DND-41 (cell line): ENCODE data around the gene MT4.

Experiments used
- ATAC-seq: fragments of 200-7000 bp; cut with Tn5 transposase; 3 replicates; pipeline ENCODE4 v1.9.1; 2021; ENCODE audit warnings: low read depth; ENCODE audit not compliant: insufficient read depth
- DNase-seq: peaks from one replicate; pipeline ENCODE4 v3.0.0-alpha.2; 2020
- H2AFZ ChIP-seq: 2 replicates; pipeline ENCODE4 v1.6.0; 2012; ENCODE audit warnings: low read depth, low read length
- H3K27ac ChIP-seq: 2 replicates; pipeline ENCODE4 v1.5.1; 2012; ENCODE audit warnings: low read length, inconsistent platforms
- H3K27me3 ChIP-seq: fragments of 200-600 bp; sonication (generic); 2 replicates; pipeline ENCODE4 v1.6.0; 2012; ENCODE audit warnings: low read length, mild to moderate bottlenecking, inconsistent platforms; ENCODE audit not compliant: insufficient read depth, poor library complexity
- H3K36me3 ChIP-seq: 2 replicates; pipeline ENCODE4 v1.5.1; 2012; ENCODE audit warnings: low read length, inconsistent platforms; ENCODE audit not compliant: insufficient read depth
- H3K4me1 ChIP-seq: 2 replicates; pipeline ENCODE4 v1.5.1; 2012; ENCODE audit warnings: mild to moderate bottlenecking, low read length; ENCODE audit not compliant: insufficient read depth
- H3K4me2 ChIP-seq: 2 replicates; pipeline ENCODE4 v1.6.0; 2012; ENCODE audit warnings: mild to moderate bottlenecking, moderate library complexity, low read length, inconsistent platforms; ENCODE audit not compliant: insufficient read depth
- H3K4me3 ChIP-seq, 2 experiments: fragments of 200-600 bp in 1 of 2; shearing (Covaris generic) in 1 of 2; 2 replicates each; pipeline ENCODE4 v1.5.1; 2012 to 2016; ENCODE audit warnings: inconsistent platforms in 2 of 2, low read length in 2 of 2, mild to moderate bottlenecking in 2 of 2, low read depth in 1 of 2, moderate library complexity in 1 of 2
- H3K79me2 ChIP-seq: 2 replicates; pipeline ENCODE4 v1.6.0; 2012; ENCODE audit warnings: low read length, inconsistent platforms; ENCODE audit not compliant: insufficient read depth
- H3K9ac ChIP-seq: 2 replicates; pipeline ENCODE4 v1.6.0; 2012; ENCODE audit warnings: low read depth, mild to moderate bottlenecking, inconsistent platforms, low read length, moderate library complexity
- H3K9me3 ChIP-seq: 2 replicates; pipeline ENCODE4 v1.5.1; 2012; ENCODE audit warnings: low read length, moderate library complexity, mild to moderate bottlenecking, inconsistent platforms; ENCODE audit not compliant: insufficient read depth, severe bottlenecking
- H4K20me1 ChIP-seq: 2 replicates; pipeline ENCODE4 v1.6.0; 2012; ENCODE audit warnings: low read length; ENCODE audit not compliant: insufficient read depth
- EZH2 ChIP-seq: IDR thresholded peaks from 3 replicates; pipeline ENCODE4 v1.6.1; 2012; ENCODE audit warnings: borderline replicate concordance, low read depth, mild to moderate bottlenecking, moderate library complexity, low read length, inconsistent platforms; ENCODE audit not compliant: severe bottlenecking
- TF ChIP-seq, protein P1 (sequence below): IDR thresholded peaks from 2 replicates; pipeline ENCODE4 v1.5.1; 2012; ENCODE audit warnings: borderline replicate concordance, low read length, moderate library complexity, mild to moderate bottlenecking; ENCODE audit not compliant: poor library complexity, severe bottlenecking; ENCODE audit errors: extremely low read depth

MT4 gene

DNA sequence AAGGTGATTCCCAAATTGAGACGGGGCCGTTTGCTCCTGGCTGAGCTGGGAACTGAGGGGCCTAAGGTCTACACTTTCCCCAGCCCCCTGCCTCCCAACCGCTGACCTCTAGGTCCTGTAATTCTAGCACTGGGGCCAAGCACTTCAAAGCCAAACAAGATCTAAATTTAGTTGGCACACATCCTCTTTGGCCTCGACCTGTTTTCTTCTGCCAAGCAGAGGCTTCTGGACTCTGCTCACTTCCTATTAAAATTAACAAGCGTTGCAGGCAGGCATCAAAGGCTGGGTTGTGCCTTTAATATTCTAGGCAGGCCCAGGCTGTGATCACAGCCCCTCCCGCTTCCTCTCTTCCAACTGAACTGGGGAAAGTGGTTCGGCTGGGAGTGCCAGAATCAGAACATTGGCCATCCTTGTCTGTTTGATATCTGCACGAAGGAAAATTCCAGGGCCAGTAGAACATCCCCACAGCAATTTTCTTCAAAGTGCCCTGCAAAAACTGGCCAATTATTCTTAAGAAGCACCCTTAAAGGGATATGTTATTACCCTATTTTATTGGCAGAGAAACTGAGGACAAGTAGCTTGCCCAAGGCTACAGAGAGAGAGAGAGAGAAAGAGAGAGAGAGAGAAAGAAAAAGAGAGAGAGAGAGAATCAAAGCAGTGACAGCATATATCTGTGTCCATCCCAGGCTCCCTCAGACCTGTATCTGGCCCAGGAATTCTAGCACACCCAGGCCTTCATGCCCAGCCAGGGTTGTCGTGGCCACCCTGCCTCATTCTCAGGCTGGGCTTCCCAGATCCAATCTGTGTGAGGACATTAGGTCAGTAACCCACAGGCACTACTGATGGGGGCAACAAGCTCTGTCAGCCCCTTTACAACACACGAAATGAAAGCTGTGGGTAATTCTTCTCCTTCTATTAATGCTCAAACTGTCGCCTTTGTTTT, 12.8 kb upstream of the MT4 start:
- no peaks in the 10 kb centered on the region for H4K20me1 ChIP-seq
- H3K36me3 ChIP-seq, result no peaks in the 10 kb centered on the region
- no peak overlapping the region for H3K27ac ChIP-seq
- H3K4me2 ChIP-seq, result no peak overlapping the region
- ATAC-seq (no peak), DNase-seq (no peak)
- H3K27me3 ChIP-seq, result peaks cover 19% of the 10 kb centered on the region
- H3K9ac ChIP-seq, result no peak overlapping the region
- no peak overlapping the region for H3K4me3 ChIP-seq
- no peak overlapping the region for H2AFZ ChIP-seq
- TF ChIP-seq, protein P1, sequence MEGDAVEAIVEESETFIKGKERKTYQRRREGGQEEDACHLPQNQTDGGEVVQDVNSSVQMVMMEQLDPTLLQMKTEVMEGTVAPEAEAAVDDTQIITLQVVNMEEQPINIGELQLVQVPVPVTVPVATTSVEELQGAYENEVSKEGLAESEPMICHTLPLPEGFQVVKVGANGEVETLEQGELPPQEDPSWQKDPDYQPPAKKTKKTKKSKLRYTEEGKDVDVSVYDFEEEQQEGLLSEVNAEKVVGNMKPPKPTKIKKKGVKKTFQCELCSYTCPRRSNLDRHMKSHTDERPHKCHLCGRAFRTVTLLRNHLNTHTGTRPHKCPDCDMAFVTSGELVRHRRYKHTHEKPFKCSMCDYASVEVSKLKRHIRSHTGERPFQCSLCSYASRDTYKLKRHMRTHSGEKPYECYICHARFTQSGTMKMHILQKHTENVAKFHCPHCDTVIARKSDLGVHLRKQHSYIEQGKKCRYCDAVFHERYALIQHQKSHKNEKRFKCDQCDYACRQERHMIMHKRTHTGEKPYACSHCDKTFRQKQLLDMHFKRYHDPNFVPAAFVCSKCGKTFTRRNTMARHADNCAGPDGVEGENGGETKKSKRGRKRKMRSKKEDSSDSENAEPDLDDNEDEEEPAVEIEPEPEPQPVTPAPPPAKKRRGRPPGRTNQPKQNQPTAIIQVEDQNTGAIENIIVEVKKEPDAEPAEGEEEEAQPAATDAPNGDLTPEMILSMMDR, result no peak
- no peak for TF ChIP-seq EZH2
- H3K79me2 ChIP-seq, result no peaks in the 10 kb centered on the region
- H3K9me3 ChIP-seq, result no peaks in the 10 kb centered on the region
- H3K4me1 ChIP-seq, result peaks cover 4% of the 10 kb centered on the region; the same call in 1 of the 2 replicates

GRCh38 chr16:56554441-56554840, 10.4 kb upstream of the MT4 start:
- H3K79me2 ChIP-seq, result no peaks in the 10 kb centered on the region
- ATAC-seq (no peak), DNase-seq (no peak)
- no peak overlapping the region for H3K27ac ChIP-seq
- H4K20me1 ChIP-seq, result no peaks in the 10 kb centered on the region
- no peak overlapping the region for H2AFZ ChIP-seq
- no peaks in the 10 kb centered on the region for H3K9me3 ChIP-seq
- no peak overlapping the region for H3K4me2 ChIP-seq
- H3K9ac ChIP-seq, result no peak overlapping the region
- no peaks in the 10 kb centered on the region for H3K36me3 ChIP-seq
- peaks cover 19% of the 10 kb centered on the region for H3K27me3 ChIP-seq
- TF ChIP-seq EZH2, result no peak
- TF ChIP-seq, protein P1, result no peak
- no peak overlapping the region for H3K4me3 ChIP-seq
- no peaks in the 10 kb centered on the region for H3K4me1 ChIP-seq

- no peaks in the 10 kb centered on the region for H3K36me3 ChIP-seq
- no peak overlapping the region for H3K9ac ChIP-seq
- no peak overlapping the region for H3K27ac ChIP-seq
- H3K27me3 ChIP-seq, result peaks cover 23% of the 10 kb centered on the region
- ATAC-seq (no peak), DNase-seq (no peak)
- TF ChIP-seq EZH2, result no peak
- TF ChIP-seq, protein P1, result no peak
- H3K9me3 ChIP-seq, result no peaks in the 10 kb centered on the region
- H2AFZ ChIP-seq, result no peak overlapping the region
- no peak overlapping the region for H3K4me2 ChIP-seq
- H4K20me1 ChIP-seq, result no peaks in the 10 kb centered on the region
- H3K4me3 ChIP-seq, result no peak overlapping the region
- H3K79me2 ChIP-seq, result no peaks in the 10 kb centered on the region
- no peaks in the 10 kb centered on the region for H3K4me1 ChIP-seq
Measured at GRCh38 chr16:56558024-56558747, 6.7 kb upstream of the MT4 start.
